ENCODE measurements around the gene LPAR6. TPM values are rescaled to one million over a fixed set of nuclear protein-coding genes. Genes with fewer than 3 reads are reported as not detected.

Gene LPAR6
- total RNA-seq, 4 donors from 2014 or later, result 18.0 to 35.3 (median 23.1) TPM

DNA sequence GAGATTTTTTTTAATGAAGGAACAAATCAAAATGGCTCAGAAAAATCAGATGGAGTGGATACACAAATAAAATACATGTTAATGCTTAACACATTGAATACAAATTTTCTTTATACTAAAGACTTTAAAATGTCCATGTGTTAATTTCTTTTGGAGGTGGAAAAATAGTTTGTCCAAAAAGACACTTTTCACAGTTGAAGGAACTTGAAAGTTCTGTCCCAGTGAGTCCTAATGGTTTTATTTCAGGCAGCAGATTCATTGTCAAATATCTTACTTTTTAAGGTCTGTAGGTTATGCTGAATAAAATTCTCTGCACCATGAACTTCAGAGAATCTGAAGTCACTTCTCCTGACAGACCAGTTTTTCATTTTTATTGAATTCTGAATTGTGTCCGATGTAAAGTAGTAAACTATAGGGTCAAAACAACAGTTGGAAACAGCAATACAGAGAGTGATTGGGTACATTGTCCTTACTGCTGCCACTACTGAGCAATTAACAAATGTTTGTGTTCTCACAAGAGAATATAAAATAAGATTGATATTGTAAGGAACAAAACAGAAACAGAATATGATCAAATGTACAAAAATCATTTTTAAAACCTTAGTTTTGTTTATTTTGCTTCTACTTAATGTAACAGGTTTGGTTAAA lies 1.6 kb downstream of the LPAR6 start:
- peak overlapping the region; percentile 38 for H3K4me3 ChIP-seq (ENCODE audit: low read depth, poor library complexity, severe bottlenecking)
- DNase-seq (ENCODE audit: low spot score in 2 of 2), result no peak
- no peak for TF ChIP-seq POLR2A (IDR thresholded peaks at IDR 0.05)
- TF ChIP-seq, protein P1, sequence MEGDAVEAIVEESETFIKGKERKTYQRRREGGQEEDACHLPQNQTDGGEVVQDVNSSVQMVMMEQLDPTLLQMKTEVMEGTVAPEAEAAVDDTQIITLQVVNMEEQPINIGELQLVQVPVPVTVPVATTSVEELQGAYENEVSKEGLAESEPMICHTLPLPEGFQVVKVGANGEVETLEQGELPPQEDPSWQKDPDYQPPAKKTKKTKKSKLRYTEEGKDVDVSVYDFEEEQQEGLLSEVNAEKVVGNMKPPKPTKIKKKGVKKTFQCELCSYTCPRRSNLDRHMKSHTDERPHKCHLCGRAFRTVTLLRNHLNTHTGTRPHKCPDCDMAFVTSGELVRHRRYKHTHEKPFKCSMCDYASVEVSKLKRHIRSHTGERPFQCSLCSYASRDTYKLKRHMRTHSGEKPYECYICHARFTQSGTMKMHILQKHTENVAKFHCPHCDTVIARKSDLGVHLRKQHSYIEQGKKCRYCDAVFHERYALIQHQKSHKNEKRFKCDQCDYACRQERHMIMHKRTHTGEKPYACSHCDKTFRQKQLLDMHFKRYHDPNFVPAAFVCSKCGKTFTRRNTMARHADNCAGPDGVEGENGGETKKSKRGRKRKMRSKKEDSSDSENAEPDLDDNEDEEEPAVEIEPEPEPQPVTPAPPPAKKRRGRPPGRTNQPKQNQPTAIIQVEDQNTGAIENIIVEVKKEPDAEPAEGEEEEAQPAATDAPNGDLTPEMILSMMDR (IDR thresholded peaks at IDR 0.05), result no peak
- intact Hi-C loops (cut with DNase I; ENCODE audit: low total_unique reads), result no loop called here
- WGBS, 2 donors, result 14 to 19% methylated on average over 1 of the region's 1 CpG

DNA sequence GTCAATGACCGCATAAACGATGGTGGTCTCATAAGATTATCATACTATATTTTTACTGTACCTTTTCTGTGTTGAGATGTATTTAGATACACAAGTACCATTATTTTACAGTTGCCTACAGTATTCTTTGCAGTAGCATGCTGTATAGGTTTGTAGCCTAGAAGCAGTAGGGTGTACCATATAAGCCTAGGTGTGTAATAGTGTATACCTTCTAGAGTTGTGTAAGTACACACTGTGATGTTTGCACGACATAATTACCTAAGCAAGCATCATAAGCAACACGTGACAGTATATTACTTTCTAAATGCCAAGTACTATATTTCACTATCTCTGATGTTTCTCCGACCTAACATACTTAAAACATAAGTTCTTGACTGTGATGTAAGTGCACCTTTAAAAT lies 2.7 kb downstream of the LPAR6 start:
- WGBS, 2 donors, result 36 to 37% methylated on average over 5 of the region's 5 CpGs
- TF ChIP-seq, protein P1 (IDR thresholded peaks at IDR 0.05), result no peak
- TF ChIP-seq POLR2A (IDR thresholded peaks at IDR 0.05), result no peak
- H3K4me3 ChIP-seq (ENCODE audit: low read depth, poor library complexity, severe bottlenecking), result no peak overlapping the region
- intact Hi-C loops (cut with DNase I; ENCODE audit: low total_unique reads), result no loop called here
- no peak for DNase-seq (ENCODE audit: low spot score in 2 of 2)

DNA sequence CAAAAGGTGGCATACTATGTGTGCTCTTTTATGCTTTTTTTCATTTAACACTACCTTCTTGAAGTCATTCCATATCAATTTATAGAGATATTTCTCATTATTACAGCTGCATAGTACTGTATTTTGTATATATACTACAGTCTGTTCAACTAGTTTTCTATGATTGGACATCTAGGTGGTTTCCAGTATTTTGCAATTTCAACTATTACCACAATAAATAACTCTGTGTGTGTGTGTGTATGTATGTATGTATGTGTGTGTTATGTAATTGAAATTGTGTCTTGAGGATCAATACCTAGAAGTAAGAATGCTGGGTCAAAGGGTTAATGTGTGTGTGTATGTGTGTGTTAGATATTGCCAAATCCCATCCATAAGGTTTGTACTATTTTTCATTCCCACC lies 7.0 kb downstream of the LPAR6 start:
- TF ChIP-seq POLR2A (IDR thresholded peaks at IDR 0.05), result no peak
- TF ChIP-seq, protein P1 (IDR thresholded peaks at IDR 0.05), result no peak
- intact Hi-C loops (cut with DNase I; ENCODE audit: low total_unique reads), result no loop called here

DNA sequence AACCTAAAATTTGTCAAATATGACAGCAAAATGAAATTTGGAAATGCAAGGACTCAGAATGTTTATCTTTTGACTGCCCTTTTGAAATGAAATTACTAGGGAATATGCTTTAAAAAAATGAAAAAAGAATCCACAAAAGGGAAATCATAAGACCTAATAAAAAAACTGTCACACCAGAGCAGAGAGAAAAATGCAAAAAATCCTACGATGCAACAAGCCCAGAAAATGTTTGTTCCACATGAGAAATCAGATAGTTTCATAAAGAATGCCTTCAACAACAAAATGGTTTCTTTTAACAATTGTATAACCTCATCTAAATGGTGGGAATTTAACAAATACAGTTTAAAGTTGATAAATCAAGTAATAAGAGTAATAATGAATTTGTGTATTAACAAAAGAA lies 8.0 kb downstream of the LPAR6 start:
- WGBS, 2 donors, result 47 to 49% methylated on average over 1 of the region's 1 CpG
- TF ChIP-seq, protein P1 (IDR thresholded peaks at IDR 0.05), result no peak
- intact Hi-C loops (cut with DNase I; ENCODE audit: low total_unique reads), result no loop called here

More for the DNA sequence above, 7.0 kb downstream of the LPAR6 start:
- no peak overlapping the region for H3K4me3 ChIP-seq (ENCODE audit: low read depth, poor library complexity, severe bottlenecking)
- DNase-seq (ENCODE audit: low spot score in 2 of 2), result no peak

DNA sequence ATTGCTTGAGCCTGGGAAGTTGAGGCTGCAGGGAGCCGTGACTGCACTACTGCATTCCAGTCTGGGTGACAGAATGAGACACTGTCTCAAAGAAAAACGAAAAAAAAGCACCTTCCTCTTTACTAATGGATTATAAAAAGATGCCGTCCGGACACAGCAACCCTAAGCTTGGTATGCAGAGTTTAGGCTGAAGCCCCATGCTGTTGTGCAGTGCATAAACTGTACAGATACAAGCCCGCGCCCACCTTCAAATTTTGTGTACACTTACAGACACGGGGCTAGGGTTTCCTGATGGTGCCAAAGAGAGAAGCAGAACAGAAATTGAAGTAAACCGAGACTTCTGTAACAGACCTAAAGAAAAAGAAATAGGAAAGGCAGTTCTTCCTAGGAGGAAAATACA lies 9.0 kb downstream of the LPAR6 start:
- intact Hi-C loops (cut with DNase I; ENCODE audit: low total_unique reads), result no loop called here
- 68 to 74% methylated on average over 8 of the region's 8 CpGs for WGBS, 2 donors
- no peak for DNase-seq (ENCODE audit: low spot score in 2 of 2)
- TF ChIP-seq POLR2A (IDR thresholded peaks at IDR 0.05), result no peak
- TF ChIP-seq, protein P1 (IDR thresholded peaks at IDR 0.05), result no peak
- no peak overlapping the region for H3K4me3 ChIP-seq (ENCODE audit: low read depth, poor library complexity, severe bottlenecking)

More for the DNA sequence above, 8.0 kb downstream of the LPAR6 start:
- no peak overlapping the region for H3K4me3 ChIP-seq (ENCODE audit: low read depth, poor library complexity, severe bottlenecking)
- no peak for DNase-seq (ENCODE audit: low spot score in 2 of 2)

DNA sequence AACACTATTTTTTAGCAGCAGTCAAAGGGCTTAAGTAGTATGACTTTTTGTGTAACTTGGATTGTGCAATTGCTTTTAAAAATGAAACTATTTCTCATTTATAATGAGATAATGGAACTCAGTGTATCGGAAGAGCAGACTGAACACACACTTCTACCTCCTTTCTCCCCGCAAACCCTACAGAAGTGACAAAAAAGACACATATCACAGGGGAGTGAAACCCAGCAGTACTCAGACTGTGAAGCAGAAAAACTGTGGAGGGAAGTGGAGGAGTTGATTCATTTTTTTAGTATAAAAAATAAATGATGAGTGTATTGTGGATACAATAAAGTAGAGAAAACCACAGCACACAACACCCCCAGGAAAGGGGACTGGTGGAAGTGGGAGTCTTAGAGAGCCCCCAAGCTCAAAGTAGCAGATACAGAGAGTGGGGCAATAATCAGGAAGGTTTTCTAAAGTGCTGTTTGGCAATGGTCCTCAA lies 9.7 kb downstream of the LPAR6 start:
- intact Hi-C loops (cut with DNase I; ENCODE audit: low total_unique reads), result no loop called here
- TF ChIP-seq, protein P1 (IDR thresholded peaks at IDR 0.05), result no peak
- no peak for TF ChIP-seq POLR2A (IDR thresholded peaks at IDR 0.05)
- H3K4me3 ChIP-seq (ENCODE audit: low read depth, poor library complexity, severe bottlenecking), result no peak overlapping the region
- no peak for DNase-seq (ENCODE audit: low spot score in 2 of 2)
- 9 to 29% methylated on average over 2 of the region's 2 CpGs for WGBS, 2 donors
